ENCODE measurements around the gene POLR2L. TPM values are rescaled to one million over a fixed set of nuclear protein-coding genes. Genes with fewer than 3 reads are reported as not detected.

Gene POLR2L
- total and polyA plus RNA-seq, 4 donors = 57.5 to 152 (median 105) TPM

- Histone ChIP-seq H3K27ac (ENCODE audit: low read depth in 1 of 2, low read length in 2 of 2) (no peak overlapping the region), H3K4me1 (ENCODE audit: control insufficient read depth in 1 of 2, insufficient read depth in 2 of 2, low read length in 2 of 2) (no peaks in the 10 kb centered on the region)
Observed at GRCh38 chr11:853682-854448, 11.5 kb upstream of the POLR2L start.

GRCh38 chr11:852762-853161 lies 10.4 kb upstream of the POLR2L start:
- DNase-seq (no peak), ATAC-seq (ENCODE audit: low FRiP score) (no peak)
- Histone ChIP-seq H3K4me3 (ENCODE audit: low read length in 2 of 2) (no peak overlapping the region), H3K27ac (ENCODE audit: low read depth in 1 of 2, low read length in 2 of 2) (no peak overlapping the region), H3K27me3 (ENCODE audit: control insufficient read depth in 1 of 2, insufficient read depth in 2 of 2, low read length in 1 of 2) (no peaks in the 10 kb centered on the region), H3K9me3 (ENCODE audit: control insufficient read depth, low read length) (no peaks in the 10 kb centered on the region), H3K36me3 (ENCODE audit: control insufficient read depth in 1 of 2, insufficient read depth in 2 of 2, low read length in 1 of 2) (no peaks in the 10 kb centered on the region), H3K4me1 (ENCODE audit: control insufficient read depth in 1 of 2, insufficient read depth in 2 of 2, low read length in 2 of 2) (no peaks in the 10 kb centered on the region)
- intact Hi-C loops (cut with DNase I) = no loop called here
- WGBS, 2 donors = 85 to 88% methylated on average over 8 to 15 of the region's 15 CpGs

More at GRCh38 chr11:853682-854448, 11.5 kb upstream of the POLR2L start:
- Histone ChIP-seq H3K9me3 (ENCODE audit: control insufficient read depth, low read length) (no peaks in the 10 kb centered on the region), H3K36me3 (ENCODE audit: control insufficient read depth in 1 of 2, insufficient read depth in 2 of 2, low read length in 1 of 2) (no peaks in the 10 kb centered on the region), H3K4me3 (ENCODE audit: low read length in 2 of 2) (no peak overlapping the region), H3K27me3 (ENCODE audit: control insufficient read depth in 1 of 2, insufficient read depth in 2 of 2, low read length in 1 of 2) (no peaks in the 10 kb centered on the region)
- WGBS, 2 donors = 94% methylated on average over 27 of the region's 27 CpGs
- intact Hi-C loops (cut with DNase I) = no loop called here
- DNase-seq (no peak), ATAC-seq (ENCODE audit: low FRiP score) (no peak)

DNA sequence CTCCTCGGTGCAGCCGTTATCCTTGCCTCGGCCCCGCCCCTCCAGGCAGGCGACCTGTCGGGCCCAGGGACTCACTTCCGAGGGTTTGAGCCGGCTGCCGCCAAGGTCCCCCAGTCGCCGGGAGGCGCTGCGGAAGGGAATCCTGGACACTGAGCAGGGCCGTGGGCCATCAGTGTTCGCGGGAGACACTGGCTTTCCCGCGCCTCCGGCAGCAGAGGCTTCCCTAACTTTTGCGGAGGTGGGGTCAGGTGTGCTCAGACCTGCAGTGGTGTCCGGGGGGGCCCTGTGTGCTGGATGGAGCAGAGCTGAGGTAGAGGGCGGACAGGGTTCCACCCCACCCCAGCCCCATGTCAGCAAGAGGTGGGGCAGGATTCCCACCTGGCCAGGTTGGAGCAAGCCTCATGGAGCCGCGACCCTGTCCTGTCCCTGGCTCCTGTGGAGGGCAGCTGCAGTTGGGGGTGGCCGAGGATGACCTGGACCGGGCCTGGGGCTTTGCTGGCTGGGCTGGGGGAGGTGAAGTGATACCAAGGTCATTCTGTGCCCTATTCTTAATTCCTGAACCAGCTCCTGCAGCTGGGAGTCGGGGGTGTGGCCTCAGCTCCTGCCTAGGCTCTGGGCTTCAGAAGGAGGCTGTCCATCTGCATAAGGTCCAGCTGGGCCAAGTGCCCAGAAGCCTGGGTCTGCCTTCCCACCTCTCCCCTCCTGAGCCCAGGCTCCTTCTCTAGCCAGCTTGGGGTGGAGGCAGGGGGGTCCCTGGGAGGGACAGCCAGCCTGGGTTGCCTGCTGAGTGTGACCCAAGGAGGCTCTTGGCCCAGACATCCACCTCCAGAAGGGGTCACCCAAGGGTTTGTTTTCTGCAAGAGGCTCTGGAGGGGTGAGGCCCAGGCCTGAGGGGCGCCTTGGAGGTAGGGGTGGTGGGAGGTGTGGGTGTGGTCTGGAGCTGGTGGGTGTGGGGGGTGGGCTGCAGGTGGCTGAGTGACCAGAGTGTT lies 8.7 kb upstream of the POLR2L start:
- Histone ChIP-seq H3K4me3 (ENCODE audit: low read length in 2 of 2) (no peak overlapping the region), H3K27ac (ENCODE audit: low read depth in 1 of 2, low read length in 2 of 2) (no peak overlapping the region), H3K9me3 (ENCODE audit: control insufficient read depth, low read length) (no peaks in the 10 kb centered on the region), H3K4me1 (ENCODE audit: control insufficient read depth in 1 of 2, insufficient read depth in 2 of 2, low read length in 2 of 2) (no peaks in the 10 kb centered on the region), H3K36me3 (ENCODE audit: control insufficient read depth in 1 of 2, insufficient read depth in 2 of 2, low read length in 1 of 2) (no peaks in the 10 kb centered on the region), H3K27me3 (ENCODE audit: control insufficient read depth in 1 of 2, insufficient read depth in 2 of 2, low read length in 1 of 2) (no peaks in the 10 kb centered on the region)
- ATAC-seq (ENCODE audit: low FRiP score) (no peak), DNase-seq (no peak)
- WGBS, 2 donors = 59 to 64% methylated on average over 28 of the region's 28 CpGs
- intact Hi-C loops (cut with DNase I) = no loop called here

DNA sequence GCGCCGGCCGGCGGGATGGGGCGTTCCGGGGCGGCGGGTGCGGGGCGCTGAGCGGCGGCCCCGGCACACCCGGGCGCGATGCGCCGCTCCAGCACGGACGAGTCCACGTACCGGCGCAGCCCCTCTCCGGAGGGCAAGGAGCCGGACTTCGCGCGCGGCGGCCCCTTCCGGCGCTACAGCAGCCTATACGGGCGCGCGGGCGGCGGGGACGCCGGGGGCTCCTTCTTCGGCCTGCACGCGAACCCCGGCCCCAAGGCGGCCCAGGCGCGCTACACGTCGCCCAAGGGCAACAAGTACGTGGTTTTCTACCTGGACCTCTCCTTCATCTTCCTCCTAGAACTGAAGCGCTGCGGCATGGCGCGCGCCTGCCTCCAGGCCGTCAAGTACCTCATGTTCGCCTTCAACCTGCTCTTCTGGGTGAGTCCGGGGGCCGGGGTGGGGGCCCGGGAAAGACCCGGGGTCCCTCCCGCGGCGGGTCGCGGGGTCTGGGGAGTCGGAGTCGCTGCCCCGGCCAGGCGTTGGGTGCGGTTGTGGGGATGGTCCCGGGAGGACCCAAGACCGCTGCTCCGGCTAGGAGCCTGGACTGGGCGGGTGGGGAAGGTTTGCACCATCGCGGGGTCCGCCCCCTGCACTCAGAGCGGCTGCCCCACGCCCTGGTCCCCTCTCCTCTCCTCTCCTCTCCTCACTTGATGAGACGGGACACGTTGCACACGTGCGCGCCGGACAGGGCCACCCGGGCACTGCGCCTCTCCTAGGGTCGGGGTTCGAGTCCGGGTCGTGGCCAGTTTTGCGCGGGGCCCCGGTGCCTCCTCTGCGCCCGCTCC lies 7.8 kb upstream of the POLR2L start:
- Histone ChIP-seq H3K9me3 (ENCODE audit: control insufficient read depth, low read length) (no peaks in the 10 kb centered on the region), H3K36me3 (ENCODE audit: control insufficient read depth in 1 of 2, insufficient read depth in 2 of 2, low read length in 1 of 2) (no peaks in the 10 kb centered on the region), H3K27me3 (ENCODE audit: control insufficient read depth in 1 of 2, insufficient read depth in 2 of 2, low read length in 1 of 2) (no peaks in the 10 kb centered on the region), H3K27ac (ENCODE audit: low read depth in 1 of 2, low read length in 2 of 2) (no peak overlapping the region), H3K4me3 (ENCODE audit: low read length in 2 of 2) (peak overlapping the region; percentile 23 to 42), H3K4me1 (ENCODE audit: control insufficient read depth in 1 of 2, insufficient read depth in 2 of 2, low read length in 2 of 2) (no peaks in the 10 kb centered on the region)
- ATAC-seq (ENCODE audit: low FRiP score) (no peak), DNase-seq (no peak)
- 12 to 15% methylated on average over 42 to 97 of the region's 97 CpGs for WGBS, 2 donors
- intact Hi-C loops (cut with DNase I) = loop anchor here (2.0 to 5.0 kb wide), 3 partner anchors 62 to 201 kb away; partner anchors contain the start of gene CHID1 (in 1 of the 2)

- WGBS, 2 donors = 5 to 7% methylated on average over 54 to 71 of the region's 71 CpGs
- H3K36me3 ChIP-seq (ENCODE audit: control insufficient read depth in 1 of 2, insufficient read depth in 2 of 2, low read length in 1 of 2) = no peaks in the 10 kb centered on the region
- no peak for DNase-seq
Observed at GRCh38 chr11:849104-849824, 6.9 kb upstream of the POLR2L start.

DNA sequence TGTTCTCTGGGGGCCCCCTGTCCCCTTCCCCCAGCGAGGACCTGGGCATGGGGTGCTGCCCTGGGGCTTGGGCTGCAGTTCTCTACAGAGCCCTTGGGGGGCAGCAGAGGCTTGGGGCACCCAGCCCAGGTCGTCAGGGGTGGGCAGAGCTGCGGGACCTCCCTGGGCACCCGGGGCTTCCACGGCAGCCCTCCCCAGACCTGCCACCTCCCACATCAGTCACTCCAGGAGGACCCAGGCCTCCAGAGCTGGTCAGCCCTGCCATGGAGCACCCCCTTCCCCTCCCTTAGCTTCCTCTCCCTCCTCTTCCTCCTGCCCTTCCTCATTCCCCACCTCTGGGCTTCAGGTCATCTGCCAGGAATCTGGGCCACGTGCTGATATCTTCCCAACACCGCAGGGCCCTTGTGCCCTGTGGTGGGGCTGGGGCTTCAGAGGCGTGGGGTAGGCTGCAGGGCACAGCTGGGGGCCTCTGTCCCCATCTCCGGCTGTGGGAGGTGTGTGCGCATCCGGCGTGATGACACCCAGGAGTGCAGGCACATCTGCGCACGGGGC lies 6.1 kb upstream of the POLR2L start:
- WGBS, 2 donors = 36 to 39% methylated on average over 13 to 14 of the region's 14 CpGs
- no peaks in the 10 kb centered on the region for H3K4me1 ChIP-seq (ENCODE audit: control insufficient read depth in 1 of 2, insufficient read depth in 2 of 2, low read length in 2 of 2)
- ATAC-seq (ENCODE audit: low FRiP score) (no peak), DNase-seq (peak in 1 of 2 donors; percentile 88)
- no peak overlapping the region for H3K27ac ChIP-seq (ENCODE audit: low read depth in 1 of 2, low read length in 2 of 2)
- intact Hi-C loops (cut with DNase I) = loop anchor here (2.0 to 5.0 kb wide), 3 partner anchors 64 to 202 kb away; partner anchors contain the start of gene CHID1 (in 1 of the 2)
- no peaks in the 10 kb centered on the region for H3K27me3 ChIP-seq (ENCODE audit: control insufficient read depth in 1 of 2, insufficient read depth in 2 of 2, low read length in 1 of 2)
- no peaks in the 10 kb centered on the region for H3K9me3 ChIP-seq (ENCODE audit: control insufficient read depth, low read length)
- no peak overlapping the region for H3K4me3 ChIP-seq (ENCODE audit: low read length in 2 of 2)
- no peaks in the 10 kb centered on the region for H3K36me3 ChIP-seq (ENCODE audit: control insufficient read depth in 1 of 2, insufficient read depth in 2 of 2, low read length in 1 of 2)

More at GRCh38 chr11:849104-849824, 6.9 kb upstream of the POLR2L start:
- H3K27me3 ChIP-seq (ENCODE audit: control insufficient read depth in 1 of 2, insufficient read depth in 2 of 2, low read length in 1 of 2) = no peaks in the 10 kb centered on the region
- H3K9me3 ChIP-seq (ENCODE audit: control insufficient read depth, low read length) = no peaks in the 10 kb centered on the region
- no peak for ATAC-seq (ENCODE audit: low FRiP score)
- peak overlapping the region; percentile 23 to 42 for H3K4me3 ChIP-seq (ENCODE audit: low read length in 2 of 2)
- no peaks in the 10 kb centered on the region for H3K4me1 ChIP-seq (ENCODE audit: control insufficient read depth in 1 of 2, insufficient read depth in 2 of 2, low read length in 2 of 2)
- intact Hi-C loops (cut with DNase I) = loop anchor here (2.0 to 5.0 kb wide), 3 partner anchors 63 to 202 kb away; partner anchors contain the start of gene CHID1 (in 1 of the 2)
- no peak overlapping the region for H3K27ac ChIP-seq (ENCODE audit: low read depth in 1 of 2, low read length in 2 of 2)

- intact Hi-C loops (cut with DNase I) = loop anchor here (2.0 to 5.0 kb wide), 3 partner anchors 64 to 203 kb away; partner anchors contain the start of gene CHID1 (in 1 of the 2)
- no peak overlapping the region for H3K4me3 ChIP-seq (ENCODE audit: low read length in 2 of 2)
- no peak overlapping the region for H3K27ac ChIP-seq (ENCODE audit: low read depth in 1 of 2, low read length in 2 of 2)
- 87 to 90% methylated on average over 17 to 18 of the region's 18 CpGs for WGBS, 2 donors
- no peak for DNase-seq
- no peaks in the 10 kb centered on the region for H3K4me1 ChIP-seq (ENCODE audit: control insufficient read depth in 1 of 2, insufficient read depth in 2 of 2, low read length in 2 of 2)
- H3K27me3 ChIP-seq (ENCODE audit: control insufficient read depth in 1 of 2, insufficient read depth in 2 of 2, low read length in 1 of 2) = no peaks in the 10 kb centered on the region
- no peaks in the 10 kb centered on the region for H3K9me3 ChIP-seq (ENCODE audit: control insufficient read depth, low read length)
- no peak for ATAC-seq (ENCODE audit: low FRiP score)
- no peaks in the 10 kb centered on the region for H3K36me3 ChIP-seq (ENCODE audit: control insufficient read depth in 1 of 2, insufficient read depth in 2 of 2, low read length in 1 of 2)
Observed at GRCh38 chr11:847876-848275, 5.5 kb upstream of the POLR2L start.

Data from aorta (tissue), 5 donors.